HFFc6 (cell line): Measurements from ENCODE around the gene PFN1. TPM values are rescaled to one million over a fixed set of nuclear protein-coding genes. Genes with fewer than 3 reads are reported as not detected.

Experiments used
- DNase-seq: peaks from one replicate; pipeline ENCODE4 v3.0.0-alpha.2; 2018
- H3K27ac Mint-ChIP-seq: 2 replicates; pipeline ENCODE4 v1.8.0; 2020; ENCODE audit warnings: mild to moderate bottlenecking, mixed read lengths
- H3K27me3 Mint-ChIP-seq: 2 replicates; pipeline ENCODE4 v1.8.0; 2021; ENCODE audit warnings: mild to moderate bottlenecking, moderate library complexity, mixed read lengths; ENCODE audit not compliant: insufficient read depth
- H3K36me3 Mint-ChIP-seq: 2 replicates; pipeline ENCODE4 v1.8.0; 2021; ENCODE audit warnings: low read depth, mixed read lengths
- H3K4me1 Mint-ChIP-seq: 2 replicates; pipeline ENCODE4 v1.8.0; 2020; ENCODE audit warnings: low read depth, mixed read lengths
- H3K4me3 Mint-ChIP-seq: 2 replicates; pipeline ENCODE4 v1.8.0; 2020; ENCODE audit warnings: mild to moderate bottlenecking, moderate library complexity, mixed read lengths
- H3K9me3 Mint-ChIP-seq: 2 replicates; pipeline ENCODE4 v1.8.0; 2020; ENCODE audit warnings: mild to moderate bottlenecking, mixed read lengths
- CTCF ChIP-seq: fragments of 200-600 bp; sonication (generic); IDR thresholded peaks from 2 replicates; pipeline ENCODE4 v1.5.0; 2021; ENCODE audit warnings: antibody characterized with exemption, mild to moderate bottlenecking
- total RNA-seq, 6 experiments: library from RNA; stranded (reverse); fragmentation: NEBNext Ultra II Directional; extraction: Animal tissue kit (Norgen Biotek cat#: 25700); gene quantifications; 2 replicates in 1 of 6; 3 replicates in 5 of 6; pipeline ENCODE4 v1.2.3, GENCODE V29; 2021

PFN1 gene
- total RNA-seq, 6 experiments from 2014 or later = 1,630 to 1,970 (median 1,832) TPM

- DNase-seq = no peak
- H3K9me3 Mint-ChIP-seq = no peaks in the 10 kb centered on the region
- peaks cover 6% of the 10 kb centered on the region; the same call in 1 of the 2 replicates for H3K4me1 Mint-ChIP-seq
- no peak for TF ChIP-seq CTCF
- H3K27me3 Mint-ChIP-seq = peaks cover 7% of the 10 kb centered on the region
- H3K4me3 Mint-ChIP-seq = no peak overlapping the region
- no peaks in the 10 kb centered on the region for H3K36me3 Mint-ChIP-seq
- no peak overlapping the region for H3K27ac Mint-ChIP-seq
These were observed 47.2 kb downstream of the PFN1 start for GRCh38 chr17:4901108-4901647.

- no peak overlapping the region for H3K27ac Mint-ChIP-seq
- H3K36me3 Mint-ChIP-seq = 0 out of 2 replicates have a peak, but pooled peaks cover 4% of the 10 kb centered on the region
- TF ChIP-seq CTCF = no peak
- H3K27me3 Mint-ChIP-seq = peaks cover 5% of the 10 kb centered on the region
- DNase-seq = no peak
- H3K4me1 Mint-ChIP-seq = peaks cover 6% of the 10 kb centered on the region; the same call in 1 of the 2 replicates
- H3K4me3 Mint-ChIP-seq = no peak overlapping the region
- H3K9me3 Mint-ChIP-seq = no peaks in the 10 kb centered on the region
These were observed 47.9 kb downstream of the PFN1 start for GRCh38 chr17:4900231-4901107.

- Mint-ChIP-seq H3K27ac (peak within 1 kb of the TSS; percentile 26), H3K9me3 (no peaks in the 10 kb centered on the region), H3K4me3 (peak within 1 kb of the TSS; percentile 71), H3K36me3 (0 out of 2 replicates have a peak, but pooled peaks cover 10% of the 10 kb centered on the region), H3K27me3 (peaks cover 5% of the 10 kb centered on the region), H3K4me1 (peaks cover 6% of the 10 kb centered on the region; the same call in 1 of the 2 replicates)
- TF ChIP-seq CTCF = no peak
- peak; percentile 3 for DNase-seq
These were observed 48.7 kb downstream of the PFN1 start, which contains the start of gene C17orf107 for GRCh38 chr17:4899341-4900230. TSS of gene C17orf107 (plus strand) at chr17:4899536. CDS start at chr17:4899763, 227 bp downstream.

- DNase-seq = no peak
- no peak overlapping the region; the same call in 1 of the 2 replicates for H3K4me3 Mint-ChIP-seq
- H3K36me3 Mint-ChIP-seq = 0 out of 2 replicates have a peak, but pooled peaks cover 10% of the 10 kb centered on the region
- no peak for TF ChIP-seq CTCF
- H3K27ac Mint-ChIP-seq = no peak overlapping the region
- H3K9me3 Mint-ChIP-seq = no peaks in the 10 kb centered on the region
- H3K27me3 Mint-ChIP-seq = peaks cover 5% of the 10 kb centered on the region
- peaks cover 6% of the 10 kb centered on the region; the same call in 1 of the 2 replicates for H3K4me1 Mint-ChIP-seq
These were observed 49.4 kb downstream of the PFN1 start for GRCh38 chr17:4898927-4899326.

GRCh38 chr17:4898351-4898750 lies 50.0 kb downstream of the PFN1 start:
- Mint-ChIP-seq H3K36me3 (0 out of 2 replicates have a peak, but pooled peaks cover 10% of the 10 kb centered on the region), H3K27me3 (peaks cover 5% of the 10 kb centered on the region), H3K9me3 (no peaks in the 10 kb centered on the region), H3K4me1 (peaks cover 3% of the 10 kb centered on the region; the same call in 1 of the 2 replicates), H3K4me3 (peak overlapping the region; percentile 15), H3K27ac (no peak overlapping the region)
- TF ChIP-seq CTCF = no peak
- no peak for DNase-seq
